Astrocyte of the hippocampus (primary cell): ENCODE results near the gene NOS1AP.

Source experiments
- DNase-seq: peaks from one replicate; pipeline ENCODE4 v3.0.0; 2011; ENCODE audit warnings: low read depth, low spot score

NOS1AP gene

GRCh38 chr1:162363823-162364222, 294.3 kb downstream of the NOS1AP start:
- no peak for DNase-seq

- DNase-seq = peak; percentile 11
Measured at GRCh38 chr1:162364498-162364897, 295.0 kb downstream of the NOS1AP start.

- no peak for DNase-seq
Measured at GRCh38 chr1:162365284-162366020, 296.0 kb downstream of the NOS1AP start.

- no peak for DNase-seq
Measured at GRCh38 chr1:162366149-162366548, 296.7 kb downstream of the NOS1AP start.

GRCh38 chr1:162366671-162367070, 297.2 kb downstream of the NOS1AP start:
- DNase-seq = no peak

GRCh38 chr1:162367073-162367472, 297.6 kb downstream of the NOS1AP start:
- DNase-seq = no peak

- DNase-seq = no peak
Measured at GRCh38 chr1:162367772-162368171, 298.3 kb downstream of the NOS1AP start.

- DNase-seq = no peak
Measured at GRCh38 chr1:162368451-162368850, 299.0 kb downstream of the NOS1AP start.

GRCh38 chr1:162369571-162369970, 300.1 kb downstream of the NOS1AP start:
- no peak for DNase-seq

- DNase-seq = no peak
Measured at GRCh38 chr1:162370161-162370560, 300.7 kb downstream of the NOS1AP start.

- DNase-seq = no peak
Measured at GRCh38 chr1:162370721-162371120, 301.2 kb downstream of the NOS1AP start.

- peak; percentile 78 for DNase-seq
Measured at GRCh38 chr1:162371611-162372010, 302.1 kb downstream of the NOS1AP start.

- peak; percentile 34 for DNase-seq
Measured at GRCh38 chr1:162372159-162373071, 302.9 kb downstream of the NOS1AP start.

- no peak for DNase-seq
Measured at GRCh38 chr1:162373072-162373427, 303.6 kb downstream of the NOS1AP start.

- peak; percentile 83 for DNase-seq
Measured at GRCh38 chr1:162373541-162374260, 304.2 kb downstream of the NOS1AP start.

GRCh38 chr1:162374406-162374805, 304.9 kb downstream of the NOS1AP start:
- no peak for DNase-seq

GRCh38 chr1:162375463-162375862, 306.0 kb downstream of the NOS1AP start:
- no peak for DNase-seq

GRCh38 chr1:162376691-162377090, 307.2 kb downstream of the NOS1AP start, which contains the start of gene SPATA46:
Gene SPATA46 (minus strand): TSS chr1:162376854. CDS start chr1:162376790, 64 bp downstream.
- DNase-seq = no peak

GRCh38 chr1:162380061-162380846, 310.8 kb downstream of the NOS1AP start:
- DNase-seq = no peak

- no peak for DNase-seq
Measured at GRCh38 chr1:162381383-162381782, 311.9 kb downstream of the NOS1AP start, which contains the start of gene C1orf226. Gene C1orf226 (plus strand): TSS chr1:162381728. CDS start chr1:162381902, 174 bp downstream.
